ENCODE data around the gene EFCAB6. TPM values are rescaled to one million over a fixed set of nuclear protein-coding genes. Genes with fewer than 3 reads are reported as not detected.

The EFCAB6 gene
- polyA plus RNA-seq, 3 donors = not detected

DNA sequence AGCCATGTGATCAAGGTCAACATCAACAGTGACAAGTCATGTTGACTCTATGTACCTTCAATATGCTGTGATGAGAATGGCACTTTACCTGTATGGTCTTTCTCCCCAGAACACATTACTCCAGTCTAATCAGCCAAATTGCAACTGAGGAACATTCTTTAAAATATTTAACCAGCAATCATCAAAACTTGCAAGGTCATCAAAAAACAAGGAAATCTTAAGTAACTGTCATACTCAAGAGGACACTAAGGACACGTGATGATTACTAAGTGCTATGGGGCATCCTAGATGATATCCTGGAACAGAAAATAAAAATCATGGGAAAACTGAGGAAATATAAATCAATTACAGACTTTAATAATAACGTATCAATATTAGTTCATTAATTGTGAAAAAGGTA, 118.9 kb downstream of the EFCAB6 start:
- Mint-ChIP-seq H3K36me3 (no peaks in the 10 kb centered on the region), H3K4me3 (no peak overlapping the region), H3K4me1 (no peaks in the 10 kb centered on the region), H3K9me3 (peaks cover 0 to 5% (median 2%) of the 10 kb centered on the region in 7 donors), H3K27ac (no peak overlapping the region), H3K27me3 (ENCODE audit: low read depth in 3 of 3) (peaks cover 2 to 8% (median 4%) of the 10 kb centered on the region in 3 donors)
- Histone ChIP-seq H3K4me2 (replicated peaks; ENCODE audit: extremely low read depth, low read length, poor library complexity, severe bottlenecking) (no peak overlapping the region), H4K20me1 (ENCODE audit: insufficient read depth, low read length) (no peaks in the 10 kb centered on the region), H3K27ac (ENCODE audit: low read depth in 1 of 2, low read length in 2 of 2) (no peak overlapping the region), H3K9ac (ENCODE audit: insufficient read depth, low read length, poor library complexity, severe bottlenecking) (no peak overlapping the region), H3K9me3 (replicated peaks in 1 of 2; ENCODE audit: control insufficient read depth in 1 of 2, insufficient read depth in 1 of 2, low read length in 2 of 2) (no peaks in the 10 kb centered on the region), H3K27me3 (ENCODE audit: control insufficient read depth in 2 of 2, insufficient read depth in 2 of 2, low read length in 2 of 2) (peaks cover 0 to 5% of the 10 kb centered on the region in 2 donors), H2AFZ (ENCODE audit: insufficient read depth, low read depth, low read length, poor library complexity, severe bottlenecking) (no peak overlapping the region), H3K4me3 (replicated peaks in 1 of 3; ENCODE audit: low read depth in 2 of 3, low read length in 3 of 3) (no peak overlapping the region), H3K36me3 (replicated peaks in 1 of 2; ENCODE audit: control insufficient read depth in 1 of 2, insufficient read depth in 2 of 2, low read length in 2 of 2) (no peaks in the 10 kb centered on the region), H3K79me2 (ENCODE audit: insufficient read depth, low read length) (no peaks in the 10 kb centered on the region), H3K4me1 (ENCODE audit: control insufficient read depth in 1 of 2, insufficient read depth in 2 of 2, low read length in 2 of 2) (no peaks in the 10 kb centered on the region)
- DNase-seq = no peak
- no CpG with 5 or more reads among the region's 2 CpGs for WGBS (ENCODE audit: insufficient coverage)
- intact Hi-C loops (cut with micrococcal nuclease) = no loop called here
- TF ChIP-seq, protein P1, sequence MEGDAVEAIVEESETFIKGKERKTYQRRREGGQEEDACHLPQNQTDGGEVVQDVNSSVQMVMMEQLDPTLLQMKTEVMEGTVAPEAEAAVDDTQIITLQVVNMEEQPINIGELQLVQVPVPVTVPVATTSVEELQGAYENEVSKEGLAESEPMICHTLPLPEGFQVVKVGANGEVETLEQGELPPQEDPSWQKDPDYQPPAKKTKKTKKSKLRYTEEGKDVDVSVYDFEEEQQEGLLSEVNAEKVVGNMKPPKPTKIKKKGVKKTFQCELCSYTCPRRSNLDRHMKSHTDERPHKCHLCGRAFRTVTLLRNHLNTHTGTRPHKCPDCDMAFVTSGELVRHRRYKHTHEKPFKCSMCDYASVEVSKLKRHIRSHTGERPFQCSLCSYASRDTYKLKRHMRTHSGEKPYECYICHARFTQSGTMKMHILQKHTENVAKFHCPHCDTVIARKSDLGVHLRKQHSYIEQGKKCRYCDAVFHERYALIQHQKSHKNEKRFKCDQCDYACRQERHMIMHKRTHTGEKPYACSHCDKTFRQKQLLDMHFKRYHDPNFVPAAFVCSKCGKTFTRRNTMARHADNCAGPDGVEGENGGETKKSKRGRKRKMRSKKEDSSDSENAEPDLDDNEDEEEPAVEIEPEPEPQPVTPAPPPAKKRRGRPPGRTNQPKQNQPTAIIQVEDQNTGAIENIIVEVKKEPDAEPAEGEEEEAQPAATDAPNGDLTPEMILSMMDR (IDR thresholded peaks at IDR 0.05) = no peak

DNA sequence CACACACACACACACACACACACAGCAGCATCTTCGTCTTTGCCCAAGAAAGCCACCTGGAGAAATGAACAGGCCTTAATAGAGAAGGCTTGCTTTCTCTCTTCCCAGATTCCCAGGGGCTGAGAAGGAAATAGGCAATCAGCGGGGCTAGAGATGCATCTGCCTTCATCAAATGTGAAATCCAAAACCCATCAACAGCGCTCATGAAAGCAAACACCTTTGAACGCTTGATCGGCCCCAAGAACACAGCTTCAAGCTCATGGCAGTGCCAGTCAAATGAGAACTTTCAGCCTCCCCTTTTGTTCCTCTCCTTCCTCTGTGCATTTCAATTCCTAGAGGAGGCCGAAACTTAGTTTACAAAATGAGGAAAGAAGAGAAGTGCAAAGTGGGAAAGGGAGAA, 122.7 kb downstream of the EFCAB6 start:
- Mint-ChIP-seq H3K27me3 (ENCODE audit: low read depth in 3 of 3) (peaks cover 4 to 6% (median 5%) of the 10 kb centered on the region in 3 donors), H3K4me3 (no peak overlapping the region), H3K27ac (no peak overlapping the region), H3K4me1 (no peaks in the 10 kb centered on the region), H3K9me3 (peaks cover 0 to 6% (median 2%) of the 10 kb centered on the region in 7 donors), H3K36me3 (no peaks in the 10 kb centered on the region)
- TF ChIP-seq, protein P1 (IDR thresholded peaks at IDR 0.05) = no peak
- Histone ChIP-seq H3K9ac (ENCODE audit: insufficient read depth, low read length, poor library complexity, severe bottlenecking) (no peak overlapping the region), H3K4me1 (ENCODE audit: control insufficient read depth in 1 of 2, insufficient read depth in 2 of 2, low read length in 2 of 2) (no peaks in the 10 kb centered on the region), H3K4me3 (replicated peaks in 1 of 3; ENCODE audit: low read depth in 2 of 3, low read length in 3 of 3) (no peak overlapping the region), H3K27ac (ENCODE audit: low read depth in 1 of 2, low read length in 2 of 2) (no peak overlapping the region), H3K9me3 (replicated peaks in 1 of 2; ENCODE audit: control insufficient read depth in 1 of 2, insufficient read depth in 1 of 2, low read length in 2 of 2) (no peaks in the 10 kb centered on the region), H3K4me2 (replicated peaks; ENCODE audit: extremely low read depth, low read length, poor library complexity, severe bottlenecking) (no peak overlapping the region), H3K36me3 (replicated peaks in 1 of 2; ENCODE audit: control insufficient read depth in 1 of 2, insufficient read depth in 2 of 2, low read length in 2 of 2) (no peaks in the 10 kb centered on the region), H2AFZ (ENCODE audit: insufficient read depth, low read depth, low read length, poor library complexity, severe bottlenecking) (no peak overlapping the region), H4K20me1 (ENCODE audit: insufficient read depth, low read length) (no peaks in the 10 kb centered on the region), H3K27me3 (ENCODE audit: control insufficient read depth in 2 of 2, insufficient read depth in 2 of 2, low read length in 2 of 2) (no peaks in the 10 kb centered on the region), H3K79me2 (ENCODE audit: insufficient read depth, low read length) (no peaks in the 10 kb centered on the region)
- no peak for DNase-seq
- intact Hi-C loops (cut with micrococcal nuclease) = no loop called here
- WGBS (ENCODE audit: insufficient coverage) = no CpG with 5 or more reads among the region's 6 CpGs

Measured in CD14-positive monocyte (primary cell).